Hepatocyte (in vitro differentiated cells): ENCODE results near the gene MPC1L. TPM values are rescaled to one million over a fixed set of nuclear protein-coding genes. Genes with fewer than 3 reads are reported as not detected.
A peak's percentile ranks its signal among the peaks of the same experiment; 100 is the strongest.

Source experiments
- DNase-seq: peaks from one replicate; pipeline ENCODE4 v3.0.0-alpha.2; 2016; ENCODE audit warnings: low spot score
- H2AFZ ChIP-seq: fragments of 200-600 bp; sonication (generic); 2 replicates; pipeline ENCODE4 v1.6.0; 2016; ENCODE audit warnings: antibody characterized with exemption, mild to moderate bottlenecking
- H3K27ac ChIP-seq: fragments of 200-600 bp; sonication (generic); 2 replicates; pipeline ENCODE4 v1.5.1; 2016; ENCODE audit warnings: mild to moderate bottlenecking
- H3K27me3 ChIP-seq: fragments of 200-600 bp; sonication (generic); 2 replicates; pipeline ENCODE4 v1.6.1; 2016
- H3K36me3 ChIP-seq: fragments of 200-600 bp; sonication (generic); replicated peaks from 2 replicates; pipeline ENCODE4 v1.5.1; 2016; ENCODE audit warnings: low read depth; ENCODE audit not compliant: insufficient read depth
- H3K4me1 ChIP-seq: fragments of 200-600 bp; sonication (generic); 2 replicates; pipeline ENCODE4 v1.5.1; 2016; ENCODE audit warnings: mild to moderate bottlenecking, moderate library complexity; ENCODE audit not compliant: insufficient read depth
- H3K4me2 ChIP-seq: fragments of 200-600 bp; sonication (generic); 2 replicates; pipeline ENCODE4 v1.6.0; 2016
- H3K4me3 ChIP-seq: fragments of 200-600 bp; sonication (generic); 2 replicates; pipeline ENCODE4 v1.5.1; 2016; ENCODE audit warnings: mild to moderate bottlenecking
- H3K79me2 ChIP-seq: fragments of 200-600 bp; sonication (generic); 2 replicates; pipeline ENCODE4 v1.6.0; 2017; ENCODE audit warnings: mild to moderate bottlenecking
- H3K9me2 ChIP-seq: fragments of 200-600 bp; sonication (generic); replicated peaks from 2 replicates; pipeline ENCODE4 v1.6.0; 2017; ENCODE audit warnings: mild to moderate bottlenecking; ENCODE audit not compliant: insufficient read depth
- H3K9me3 ChIP-seq: fragments of 200-600 bp; sonication (generic); 2 replicates; pipeline ENCODE4 v1.5.1; 2016; ENCODE audit warnings: low read depth, mild to moderate bottlenecking
- H4K20me1 ChIP-seq: fragments of 200-600 bp; sonication (generic); 2 replicates; pipeline ENCODE4 v1.6.0; 2016; ENCODE audit warnings: mild to moderate bottlenecking; ENCODE audit not compliant: insufficient read depth, poor library complexity, severe bottlenecking
- EZH2 ChIP-seq: fragments of 200-600 bp; sonication (generic); IDR thresholded peaks from 2 replicates; pipeline ENCODE4 v1.6.1; 2016; ENCODE audit warnings: antibody characterized with exemption, mild to moderate bottlenecking, borderline replicate concordance
- EZH2phosphoT487 ChIP-seq: fragments of 200-600 bp; sonication (generic); IDR thresholded peaks from one replicate; pipeline ENCODE4 v1.6.1; 2018; ENCODE audit warnings: antibody characterized with exemption, mild to moderate bottlenecking, low read depth, moderate library complexity; ENCODE audit not compliant: unreplicated experiment, severe bottlenecking
- WGBS: methylation state at CpG from one replicate; pipeline ENCODE4 v1.1.6; 2016; ENCODE audit warnings: low lambda C conversion rate; ENCODE audit errors: missing lambda C conversion rate; 5-methylcytosine and 5-hydroxymethylcytosine counted together
- polyA plus RNA-seq: library from polyadenylated mRNA; unstranded; fragments of >200 nt; fragmentation: Nextera tagmentation; extraction: Ambion mirVana; gene quantifications from 2 replicates; pipeline ENCODE4 v1.2.1, GENCODE V29; 2016
- total RNA-seq: library from RNA; depleted of rRNA; stranded (reverse); fragments of >200 nt; gene quantifications from 2 replicates; pipeline ENCODE4 v1.2.3, GENCODE V29; 2014
- TF ChIP-seq, protein P1 (sequence below): fragments of 200-600 bp; sonication (generic); IDR thresholded peaks from 2 replicates; pipeline ENCODE4 v1.5.1; 2016; ENCODE audit warnings: antibody characterized with exemption, mild to moderate bottlenecking; ENCODE audit not compliant: poor library complexity

Gene MPC1L
- total and polyA plus RNA-seq, 2 experiments from 2014 or later = not detected

DNA sequence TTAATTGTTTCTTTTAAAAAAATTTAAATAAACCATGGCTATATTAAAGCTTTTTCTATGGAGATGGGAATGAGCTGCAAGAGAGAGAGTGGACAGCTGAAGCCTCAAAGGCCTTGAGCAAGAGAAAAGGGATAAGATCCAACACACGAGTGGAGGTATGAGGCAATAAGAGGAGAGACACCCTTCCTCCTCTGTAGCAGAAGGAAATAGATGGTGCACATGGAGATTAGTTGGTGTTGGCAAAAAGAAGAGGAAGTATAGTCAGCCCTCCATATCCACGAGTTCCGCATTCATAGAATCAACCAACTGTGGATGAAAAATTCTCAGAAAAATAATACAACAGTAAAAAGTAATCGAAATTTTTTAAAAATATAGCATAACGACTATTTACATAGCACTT is 20.9 kb downstream of the MPC1L start:
- H3K9me2 ChIP-seq = no peaks in the 10 kb centered on the region
- peak overlapping the region; percentile 64 for H3K27ac ChIP-seq
- no peaks in the 10 kb centered on the region for H3K27me3 ChIP-seq
- WGBS = 77% methylated on average over 5 of the region's 5 CpGs
- H4K20me1 ChIP-seq = no peaks in the 10 kb centered on the region
- H3K9me3 ChIP-seq = no peaks in the 10 kb centered on the region
- peak overlapping the region; percentile 66 for H3K4me2 ChIP-seq
- H2AFZ ChIP-seq = no peak overlapping the region
- no peak overlapping the region for H3K4me3 ChIP-seq
- H3K79me2 ChIP-seq = peaks cover 40% of the 10 kb centered on the region
- DNase-seq = no peak
- H3K4me1 ChIP-seq = peaks cover 4% of the 10 kb centered on the region
- TF ChIP-seq, protein P1, sequence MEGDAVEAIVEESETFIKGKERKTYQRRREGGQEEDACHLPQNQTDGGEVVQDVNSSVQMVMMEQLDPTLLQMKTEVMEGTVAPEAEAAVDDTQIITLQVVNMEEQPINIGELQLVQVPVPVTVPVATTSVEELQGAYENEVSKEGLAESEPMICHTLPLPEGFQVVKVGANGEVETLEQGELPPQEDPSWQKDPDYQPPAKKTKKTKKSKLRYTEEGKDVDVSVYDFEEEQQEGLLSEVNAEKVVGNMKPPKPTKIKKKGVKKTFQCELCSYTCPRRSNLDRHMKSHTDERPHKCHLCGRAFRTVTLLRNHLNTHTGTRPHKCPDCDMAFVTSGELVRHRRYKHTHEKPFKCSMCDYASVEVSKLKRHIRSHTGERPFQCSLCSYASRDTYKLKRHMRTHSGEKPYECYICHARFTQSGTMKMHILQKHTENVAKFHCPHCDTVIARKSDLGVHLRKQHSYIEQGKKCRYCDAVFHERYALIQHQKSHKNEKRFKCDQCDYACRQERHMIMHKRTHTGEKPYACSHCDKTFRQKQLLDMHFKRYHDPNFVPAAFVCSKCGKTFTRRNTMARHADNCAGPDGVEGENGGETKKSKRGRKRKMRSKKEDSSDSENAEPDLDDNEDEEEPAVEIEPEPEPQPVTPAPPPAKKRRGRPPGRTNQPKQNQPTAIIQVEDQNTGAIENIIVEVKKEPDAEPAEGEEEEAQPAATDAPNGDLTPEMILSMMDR = no peak
- TF ChIP-seq EZH2phosphoT487 (no peak), EZH2 (no peak)
- H3K36me3 ChIP-seq = no peaks in the 10 kb centered on the region

DNA sequence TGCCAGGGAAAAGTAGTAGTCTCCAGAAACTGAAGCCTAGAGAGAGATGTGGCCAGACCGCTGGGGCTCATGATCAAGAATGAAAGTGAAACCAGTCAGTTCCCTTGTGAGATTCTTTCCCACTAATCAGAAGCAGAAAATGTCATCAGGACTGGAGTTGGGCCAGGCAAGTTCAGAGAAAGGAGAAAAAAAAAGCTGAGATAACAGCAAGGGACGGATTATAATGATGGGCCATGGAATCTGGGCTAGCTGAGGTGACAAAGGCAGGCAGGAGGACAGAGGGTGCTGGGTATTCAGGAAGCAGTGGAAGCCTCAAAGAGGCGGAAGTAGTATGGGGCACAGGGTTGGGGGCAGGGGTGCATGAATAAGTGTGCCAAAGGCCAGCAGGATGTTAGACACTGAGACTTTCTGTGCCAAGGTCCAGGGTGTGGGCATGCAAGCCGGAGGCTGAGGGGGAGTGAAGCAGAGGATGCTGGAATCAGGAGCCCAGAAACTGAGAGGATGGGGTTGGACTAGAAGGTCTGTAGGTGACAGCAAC is 21.7 kb downstream of the MPC1L start:
- H2AFZ ChIP-seq = no peak overlapping the region
- peaks cover 4% of the 10 kb centered on the region for H3K4me1 ChIP-seq
- WGBS = 64% methylated on average over 4 of the region's 4 CpGs
- peak overlapping the region; percentile 66 for H3K4me2 ChIP-seq
- H3K9me2 ChIP-seq = no peaks in the 10 kb centered on the region
- no peaks in the 10 kb centered on the region for H3K9me3 ChIP-seq
- H3K79me2 ChIP-seq = peaks cover 39% of the 10 kb centered on the region
- peak; percentile 38 for DNase-seq
- no peaks in the 10 kb centered on the region for H4K20me1 ChIP-seq
- H3K27me3 ChIP-seq = no peaks in the 10 kb centered on the region
- TF ChIP-seq, protein P1 = no peak
- TF ChIP-seq EZH2phosphoT487 (no peak), EZH2 (no peak)
- peak overlapping the region; percentile 64 for H3K27ac ChIP-seq
- no peaks in the 10 kb centered on the region for H3K36me3 ChIP-seq
- no peak overlapping the region for H3K4me3 ChIP-seq

DNA sequence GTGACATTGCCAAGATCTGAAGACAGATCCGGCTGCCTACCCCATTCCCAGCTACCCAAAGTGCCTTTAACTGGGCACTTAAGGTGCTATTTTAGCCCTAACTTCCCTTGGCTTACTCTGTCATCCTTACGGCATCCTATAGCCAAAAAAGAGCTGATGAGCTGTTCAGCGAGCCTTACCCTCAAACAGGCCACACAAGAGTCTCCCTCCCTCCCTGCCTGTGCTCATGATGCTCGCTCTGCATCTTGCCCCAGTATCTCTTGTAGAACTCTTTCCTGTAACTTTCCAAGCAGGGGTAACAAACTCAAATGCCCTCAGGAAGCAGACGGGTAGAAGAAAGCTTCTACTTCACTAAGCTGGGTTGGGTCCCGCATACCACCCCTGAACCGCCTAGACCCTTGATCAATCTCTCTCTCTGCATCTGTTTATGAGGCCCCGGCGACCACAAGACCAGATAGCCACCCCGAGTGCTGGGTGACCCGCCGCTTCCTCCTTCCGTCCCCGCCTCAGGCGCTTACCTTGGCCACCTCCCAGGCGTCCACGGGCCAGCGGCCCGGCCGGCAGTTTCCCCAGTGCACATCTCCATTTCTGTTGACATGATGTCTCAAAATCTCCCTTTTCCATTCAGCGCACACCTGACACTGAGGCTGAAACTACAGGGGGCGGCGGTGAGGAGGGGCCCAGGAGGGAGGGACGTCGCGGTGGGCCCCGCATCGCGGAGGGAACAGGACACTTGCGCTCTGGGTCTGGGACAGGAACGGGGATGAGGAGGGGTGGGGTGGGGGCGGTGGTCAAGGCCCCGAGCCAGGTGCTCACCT is 23.5 kb downstream of the MPC1L start:
- Histone ChIP-seq H3K27ac (peak overlapping the region; percentile 84), H3K4me3 (peak overlapping the region; percentile 50), H3K36me3 (no peaks in the 10 kb centered on the region), H2AFZ (peak overlapping the region; percentile 78), H3K9me2 (no peaks in the 10 kb centered on the region), H3K79me2 (peaks cover 35% of the 10 kb centered on the region), H3K27me3 (no peaks in the 10 kb centered on the region), H3K4me2 (peak overlapping the region; percentile 81), H4K20me1 (no peaks in the 10 kb centered on the region), H3K9me3 (no peaks in the 10 kb centered on the region), H3K4me1 (peaks cover 4% of the 10 kb centered on the region)
- WGBS = 37% methylated on average over 24 of the region's 33 CpGs
- TF ChIP-seq EZH2phosphoT487 (no peak), EZH2 (no peak)
- TF ChIP-seq, protein P1 = no peak
- DNase-seq = peak; percentile 30
